Measurements from ENCODE around the gene PDK1.
"Not testable (repeated sequence)": the region's sequence is repeated elsewhere in the genome, so short reads cannot be mapped to it uniquely, and the experiment has no call there.

PDK1 gene

GRCh38 chr2:172552547-172553291 is 3.2 kb upstream of the PDK1 start:
- no peak for ATAC-seq

GRCh38 chr2:172554352-172555271 is 1.3 kb upstream of the PDK1 start:
- ATAC-seq = no peak

GRCh38 chr2:172555272-172555521 is 693 bp upstream of the PDK1 start:
- ATAC-seq = peak in 1 of 2 donors; percentile 22

- ATAC-seq = peak; percentile 44 to 53
These were observed 569 bp downstream of the PDK1 start for GRCh38 chr2:172556284-172557033.

GRCh38 chr2:172558372-172558771 is 2.5 kb downstream of the PDK1 start:
- no peak for ATAC-seq

- ATAC-seq = no peak
These were observed 4.8 kb downstream of the PDK1 start for GRCh38 chr2:172560721-172561120.

GRCh38 chr2:172561270-172561669 is 5.4 kb downstream of the PDK1 start:
- ATAC-seq = no peak

GRCh38 chr2:172562298-172562697 is 6.4 kb downstream of the PDK1 start:
- no peak for ATAC-seq

GRCh38 chr2:172564376-172564775 is 8.5 kb downstream of the PDK1 start:
- no peak for ATAC-seq

GRCh38 chr2:172571245-172571644 is 15.4 kb downstream of the PDK1 start:
- no peak for ATAC-seq

- ATAC-seq = no peak
These were observed 17.1 kb downstream of the PDK1 start for GRCh38 chr2:172572981-172573380.

GRCh38 chr2:172574965-172575364 is 19.1 kb downstream of the PDK1 start:
- no peak for ATAC-seq

GRCh38 chr2:172578054-172578453 is 22.2 kb downstream of the PDK1 start:
- no peak for ATAC-seq

- no peak for ATAC-seq
These were observed 23.1 kb downstream of the PDK1 start for GRCh38 chr2:172578860-172579512.

- no peak for ATAC-seq
These were observed 24.7 kb downstream of the PDK1 start for GRCh38 chr2:172580544-172580943.

GRCh38 chr2:172582656-172583055 is 26.8 kb downstream of the PDK1 start:
- no peak for ATAC-seq

- ATAC-seq = peak; percentile 73 to 74
These were observed 30.5 kb downstream of the PDK1 start for GRCh38 chr2:172586245-172586891.

GRCh38 chr2:172587231-172587630 is 31.3 kb downstream of the PDK1 start:
- not testable (repeated sequence) for ATAC-seq

- peak in 1 of 2 donors; percentile 25 for ATAC-seq
These were observed 33.0 kb downstream of the PDK1 start for GRCh38 chr2:172588931-172589330.

- not testable (repeated sequence) for ATAC-seq
These were observed 35.5 kb downstream of the PDK1 start for GRCh38 chr2:172591386-172591785.

- ATAC-seq = not testable (repeated sequence)
These were observed 36.3 kb downstream of the PDK1 start for GRCh38 chr2:172592190-172592589.

- no peak for ATAC-seq
These were observed 40.9 kb downstream of the PDK1 start for GRCh38 chr2:172596776-172597175.

Measured in activated CD4-positive, CD25-positive, alpha-beta regulatory T cell treated with anti-CD3 and anti-CD28 coated beads, Interleukin-2, amount 50 U/mL, for 24 hours (primary cell).